ENCODE measurements around the gene PRDM11.
"Not testable (repeated sequence)": the region's sequence is repeated elsewhere in the genome, so short reads cannot be mapped to it uniquely, and the experiment has no call there.

Gene PRDM11

DNA sequence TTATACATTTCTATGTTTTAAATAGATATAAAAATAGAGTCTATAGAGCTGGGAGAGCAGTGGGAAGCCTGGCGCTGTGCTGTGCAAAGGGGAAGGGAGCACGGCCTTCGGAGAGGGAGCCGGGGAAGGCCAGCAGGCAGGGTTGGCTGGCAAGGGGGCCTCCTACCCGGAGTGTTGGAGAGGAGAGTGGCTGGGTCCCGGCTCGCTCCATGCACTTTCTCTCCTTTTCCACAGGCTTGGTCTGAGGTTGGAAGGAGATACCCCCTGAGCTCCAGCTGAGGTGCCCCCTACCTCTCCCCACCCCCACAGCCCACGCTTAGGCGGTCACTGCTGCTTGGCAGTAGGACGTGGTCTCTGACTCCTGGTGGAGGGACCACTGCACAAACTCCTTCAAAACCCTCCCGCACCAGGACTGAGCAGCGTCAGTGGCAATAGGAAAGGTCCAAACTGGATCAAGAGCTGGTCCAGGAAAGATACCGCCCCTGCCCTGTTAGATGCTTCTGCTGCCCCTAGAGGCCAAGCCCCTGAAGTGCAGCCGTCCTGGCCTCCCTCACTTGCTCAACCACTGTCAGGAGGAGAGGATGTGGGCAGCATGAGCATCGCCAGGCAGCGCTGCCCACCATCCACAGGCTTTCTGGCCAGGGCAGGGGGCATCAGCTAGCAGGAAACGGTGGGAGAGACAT, 86.8 kb downstream of the PRDM11 start:
- no peak overlapping the region for H3K4me3 Mint-ChIP-seq
- H3K4me1 Mint-ChIP-seq (ENCODE audit: low read depth) = no peaks in the 10 kb centered on the region
- peaks cover 10% of the 10 kb centered on the region for H3K27me3 Mint-ChIP-seq
- no peaks in the 10 kb centered on the region for H3K9me3 Mint-ChIP-seq (ENCODE audit: low read depth)
- no peak overlapping the region for H3K27ac Mint-ChIP-seq
- H3K36me3 Mint-ChIP-seq = no peaks in the 10 kb centered on the region

DNA sequence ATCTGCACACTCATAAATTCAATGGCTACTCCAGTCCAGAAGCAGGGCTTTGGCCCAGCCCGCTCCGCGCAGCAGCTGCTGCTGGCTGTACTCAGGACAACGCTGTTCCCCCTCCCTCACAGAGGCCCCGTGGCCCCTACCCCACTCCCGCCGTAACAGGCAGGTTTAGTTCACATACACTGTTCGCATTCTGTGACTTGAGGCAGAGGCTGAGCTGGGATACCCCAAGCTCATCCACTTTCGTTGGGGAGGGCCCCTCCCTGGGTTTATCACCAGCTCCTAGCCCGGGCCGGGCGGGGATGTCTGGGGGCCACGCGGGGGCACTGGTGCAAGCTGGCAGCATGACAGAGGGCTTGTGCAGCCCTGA, 87.3 kb downstream of the PRDM11 start:
- Mint-ChIP-seq H3K4me1 (ENCODE audit: low read depth) (no peaks in the 10 kb centered on the region), H3K9me3 (ENCODE audit: low read depth) (no peaks in the 10 kb centered on the region), H3K36me3 (no peaks in the 10 kb centered on the region), H3K27ac (no peak overlapping the region), H3K27me3 (peaks cover 12% of the 10 kb centered on the region), H3K4me3 (no peak overlapping the region)

DNA sequence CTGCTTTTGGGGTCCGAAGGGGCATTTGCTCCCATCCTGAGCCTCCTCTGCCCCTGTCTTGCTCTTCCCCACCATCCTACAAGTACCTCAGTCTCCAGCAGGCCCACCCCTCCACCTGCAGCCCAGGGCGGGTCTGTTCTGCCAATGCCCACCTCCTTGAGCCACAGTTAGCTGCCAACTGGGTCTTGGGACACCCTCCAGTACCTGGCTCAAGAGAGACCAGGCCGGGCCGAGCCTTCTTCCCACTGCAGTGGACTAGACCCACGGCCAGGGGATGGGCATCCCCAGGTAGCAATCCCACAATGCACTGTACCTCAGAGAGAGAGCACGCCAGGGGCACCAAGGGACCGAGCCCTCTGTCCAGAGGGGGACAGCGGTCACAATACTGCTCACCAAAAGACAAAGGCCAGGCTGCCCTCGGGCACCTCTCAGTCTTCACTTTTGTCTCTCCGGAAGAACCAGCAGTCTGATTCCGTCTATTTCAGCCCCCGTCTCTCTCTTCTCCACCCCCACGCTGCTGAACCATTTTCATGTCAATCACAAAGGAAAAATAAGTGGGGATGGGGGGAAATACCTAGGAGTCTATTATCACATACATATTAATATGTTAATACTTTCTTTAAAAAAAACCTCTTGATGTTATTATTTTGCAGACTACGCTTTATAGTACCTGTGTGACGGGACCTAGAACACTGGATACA, 88.0 kb downstream of the PRDM11 start:
- peaks cover under 1% of the 10 kb centered on the region for H3K9me3 Mint-ChIP-seq (ENCODE audit: low read depth)
- peaks cover 15% of the 10 kb centered on the region for H3K27me3 Mint-ChIP-seq
- H3K27ac Mint-ChIP-seq = no peak overlapping the region
- H3K4me1 Mint-ChIP-seq (ENCODE audit: low read depth) = no peaks in the 10 kb centered on the region
- H3K36me3 Mint-ChIP-seq = no peaks in the 10 kb centered on the region
- H3K4me3 Mint-ChIP-seq = no peak overlapping the region

GRCh38 chr11:45237711-45238315, 91.4 kb downstream of the PRDM11 start:
- peaks cover 15% of the 10 kb centered on the region for H3K27me3 Mint-ChIP-seq
- peaks cover 7% of the 10 kb centered on the region for H3K9me3 Mint-ChIP-seq (ENCODE audit: low read depth)
- H3K36me3 Mint-ChIP-seq = no peaks in the 10 kb centered on the region
- no peak overlapping the region for H3K27ac Mint-ChIP-seq
- H3K4me3 Mint-ChIP-seq = no peak overlapping the region
- H3K4me1 Mint-ChIP-seq (ENCODE audit: low read depth) = no peaks in the 10 kb centered on the region

- peaks cover 7% of the 10 kb centered on the region for H3K9me3 Mint-ChIP-seq (ENCODE audit: low read depth)
- no peak overlapping the region for H3K27ac Mint-ChIP-seq
- H3K27me3 Mint-ChIP-seq = peaks cover 15% of the 10 kb centered on the region
- H3K4me3 Mint-ChIP-seq = no peak overlapping the region
- H3K4me1 Mint-ChIP-seq (ENCODE audit: low read depth) = no peaks in the 10 kb centered on the region
- H3K36me3 Mint-ChIP-seq = no peaks in the 10 kb centered on the region
These were observed 92.3 kb downstream of the PRDM11 start for GRCh38 chr11:45238724-45239123.

- H3K4me1 Mint-ChIP-seq (ENCODE audit: low read depth) = no peaks in the 10 kb centered on the region
- H3K36me3 Mint-ChIP-seq = no peaks in the 10 kb centered on the region
- H3K27ac Mint-ChIP-seq = no peak overlapping the region
- H3K27me3 Mint-ChIP-seq = peaks cover 15% of the 10 kb centered on the region
- peaks cover 7% of the 10 kb centered on the region for H3K9me3 Mint-ChIP-seq (ENCODE audit: low read depth)
- no peak overlapping the region for H3K4me3 Mint-ChIP-seq
These were observed 93.3 kb downstream of the PRDM11 start for GRCh38 chr11:45239733-45240132.

- H3K4me1 Mint-ChIP-seq (ENCODE audit: low read depth) = no peaks in the 10 kb centered on the region
- no peaks in the 10 kb centered on the region for H3K36me3 Mint-ChIP-seq
- no peak overlapping the region for H3K4me3 Mint-ChIP-seq
- peaks cover 7% of the 10 kb centered on the region for H3K9me3 Mint-ChIP-seq (ENCODE audit: low read depth)
- H3K27me3 Mint-ChIP-seq = peaks cover 3% of the 10 kb centered on the region
- no peak overlapping the region for H3K27ac Mint-ChIP-seq
These were observed 97.5 kb downstream of the PRDM11 start for GRCh38 chr11:45243967-45244366.

DNA sequence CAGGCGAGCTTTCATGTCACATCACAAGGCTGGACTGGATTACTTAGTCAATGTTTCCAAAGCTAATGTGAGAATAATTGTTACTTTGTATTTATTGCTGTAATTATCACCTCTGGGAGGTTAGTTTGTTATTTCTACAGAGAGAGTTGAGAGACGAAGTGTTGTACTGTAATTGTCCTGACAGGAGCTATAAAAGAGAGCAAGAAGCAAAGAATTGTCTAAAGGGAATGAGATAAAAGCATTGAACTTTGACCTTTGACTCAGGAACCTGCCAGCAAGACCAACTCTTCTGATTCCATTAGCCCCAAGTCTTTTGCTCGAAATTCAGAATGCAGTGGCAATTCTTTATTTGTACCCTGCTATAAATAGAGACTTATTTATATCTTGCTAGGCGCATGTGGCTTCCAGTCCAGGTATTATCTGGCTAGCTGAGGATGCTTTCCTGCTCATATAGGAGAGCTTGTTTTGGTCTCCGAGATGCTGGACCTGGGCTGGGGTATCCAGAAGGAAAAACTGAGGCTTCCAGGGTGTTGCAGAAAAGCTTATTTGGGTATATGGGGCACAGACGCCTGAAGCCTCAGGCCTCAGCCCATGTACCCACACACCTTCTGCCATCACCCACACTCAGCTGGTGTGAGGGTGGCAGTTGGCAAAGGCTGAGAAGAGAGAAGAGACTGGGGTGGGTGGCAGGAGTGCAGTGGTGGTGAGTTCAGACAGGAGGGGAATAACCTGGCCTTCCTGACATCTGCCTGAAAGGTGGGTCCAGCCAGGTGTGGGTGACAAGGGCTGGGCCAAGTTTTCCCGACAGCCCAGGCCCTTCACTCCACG, 99.0 kb downstream of the PRDM11 start:
- H3K9me3 Mint-ChIP-seq (ENCODE audit: low read depth) = no peaks in the 10 kb centered on the region
- no peak overlapping the region for H3K27ac Mint-ChIP-seq
- peaks cover 8% of the 10 kb centered on the region for H3K27me3 Mint-ChIP-seq
- no peaks in the 10 kb centered on the region for H3K36me3 Mint-ChIP-seq
- H3K4me3 Mint-ChIP-seq = no peak overlapping the region
- H3K4me1 Mint-ChIP-seq (ENCODE audit: low read depth) = no peaks in the 10 kb centered on the region

DNA sequence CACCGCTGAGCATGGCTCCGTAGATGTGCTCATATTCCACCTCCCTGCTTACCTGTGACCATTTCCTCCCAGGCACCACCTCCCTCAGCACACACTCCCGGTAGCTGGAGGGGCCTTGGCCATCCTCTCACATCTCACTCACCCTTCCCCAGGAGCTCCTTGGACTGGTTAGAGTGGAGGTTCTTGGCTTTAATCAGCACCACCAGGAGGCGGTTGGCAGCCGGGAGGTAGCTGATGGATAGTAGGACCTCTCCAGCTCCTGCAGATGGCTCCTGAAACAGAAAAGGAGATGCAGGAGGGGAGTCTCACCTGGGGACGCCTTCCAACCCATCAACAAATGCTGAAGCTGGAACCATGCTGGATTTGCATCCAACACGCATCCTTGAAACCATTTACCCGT, 99.8 kb downstream of the PRDM11 start:
- H3K27ac Mint-ChIP-seq = no peak overlapping the region
- peaks cover 8% of the 10 kb centered on the region for H3K27me3 Mint-ChIP-seq
- H3K9me3 Mint-ChIP-seq (ENCODE audit: low read depth) = no peaks in the 10 kb centered on the region
- no peak overlapping the region for H3K4me3 Mint-ChIP-seq
- no peaks in the 10 kb centered on the region for H3K4me1 Mint-ChIP-seq (ENCODE audit: low read depth)
- no peaks in the 10 kb centered on the region for H3K36me3 Mint-ChIP-seq

DNA sequence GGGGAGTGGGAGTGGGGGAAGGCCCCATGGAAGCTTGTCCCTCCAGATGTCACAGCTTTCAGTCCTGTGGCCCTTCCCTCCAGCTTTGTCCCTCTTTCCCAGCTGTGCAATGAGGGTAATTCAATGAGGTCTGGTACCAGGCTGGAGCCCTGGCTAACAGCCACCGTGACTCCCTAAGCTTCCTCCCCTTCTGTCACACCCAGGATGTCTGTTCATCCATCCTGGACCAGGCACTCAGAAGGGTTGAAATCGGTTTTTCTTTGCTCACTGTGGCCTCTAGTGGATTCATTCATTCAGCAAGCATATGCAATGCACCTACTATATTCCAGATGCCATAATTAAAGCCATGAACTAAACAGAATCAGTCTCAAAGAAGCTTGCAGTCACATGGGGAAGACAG, 101.0 kb downstream of the PRDM11 start:
- no peaks in the 10 kb centered on the region for H3K36me3 Mint-ChIP-seq
- H3K27ac Mint-ChIP-seq = no peak overlapping the region
- H3K9me3 Mint-ChIP-seq (ENCODE audit: low read depth) = no peaks in the 10 kb centered on the region
- no peaks in the 10 kb centered on the region for H3K4me1 Mint-ChIP-seq (ENCODE audit: low read depth)
- H3K27me3 Mint-ChIP-seq = peaks cover 8% of the 10 kb centered on the region
- H3K4me3 Mint-ChIP-seq = no peak overlapping the region

GRCh38 chr11:45248501-45249011, 102.1 kb downstream of the PRDM11 start:
- Mint-ChIP-seq H3K4me1 (ENCODE audit: low read depth) (no peaks in the 10 kb centered on the region), H3K27me3 (peaks cover 8% of the 10 kb centered on the region), H3K9me3 (ENCODE audit: low read depth) (no peaks in the 10 kb centered on the region)

GRCh38 chr11:45249372-45249771, 102.9 kb downstream of the PRDM11 start:
- H3K4me1 Mint-ChIP-seq (ENCODE audit: low read depth); H3K27me3 Mint-ChIP-seq; H3K4me3 Mint-ChIP-seq; H3K36me3 Mint-ChIP-seq; H3K27ac Mint-ChIP-seq; H3K9me3 Mint-ChIP-seq (ENCODE audit: low read depth): not testable (repeated sequence)

More at GRCh38 chr11:45248501-45249011, 102.1 kb downstream of the PRDM11 start:
- Mint-ChIP-seq H3K27ac (no peak overlapping the region), H3K36me3 (no peaks in the 10 kb centered on the region), H3K4me3 (no peak overlapping the region)

DNA sequence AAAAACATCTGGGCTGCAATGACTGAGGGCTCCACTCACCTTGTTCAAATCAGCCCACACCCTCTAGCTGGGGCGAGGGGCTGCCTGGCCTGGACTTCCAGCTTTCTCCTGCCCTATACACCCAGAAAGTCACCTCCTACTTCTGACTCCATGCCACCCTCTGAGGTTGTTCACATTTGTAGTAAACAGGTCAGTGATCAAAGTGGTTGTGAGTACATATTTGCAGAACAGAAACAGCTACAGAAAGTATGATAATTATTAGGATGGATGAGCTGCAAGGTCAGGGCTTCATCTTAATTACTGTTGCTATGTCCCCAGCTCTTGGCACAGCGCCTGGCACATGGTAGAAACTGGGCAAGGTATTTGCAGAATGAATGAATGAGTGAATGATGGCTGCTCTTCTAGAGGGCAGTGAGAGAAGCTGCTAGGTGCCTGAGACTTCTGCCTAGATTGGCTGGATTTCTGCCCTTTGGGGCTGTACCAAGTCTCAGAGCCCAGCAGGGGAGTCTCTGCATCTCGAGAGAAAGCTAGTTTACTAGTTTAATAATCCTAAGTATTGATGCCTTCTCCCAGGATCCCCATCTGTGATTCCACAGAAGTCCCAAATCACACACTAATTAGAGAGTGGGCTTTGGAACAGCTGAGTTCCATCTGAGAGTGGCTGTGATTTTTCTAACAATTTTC, 103.7 kb downstream of the PRDM11 start:
- Mint-ChIP-seq H3K4me3 (no peak overlapping the region), H3K27ac (no peak overlapping the region)

GRCh38 chr11:45252134-45252856, 105.9 kb downstream of the PRDM11 start:
- no peaks in the 10 kb centered on the region for H3K4me1 Mint-ChIP-seq (ENCODE audit: low read depth)
- no peaks in the 10 kb centered on the region for H3K9me3 Mint-ChIP-seq (ENCODE audit: low read depth)
- no peaks in the 10 kb centered on the region for H3K36me3 Mint-ChIP-seq
- no peak overlapping the region for H3K27ac Mint-ChIP-seq
- no peak overlapping the region for H3K4me3 Mint-ChIP-seq
- peaks cover 15% of the 10 kb centered on the region for H3K27me3 Mint-ChIP-seq

More for the DNA sequence above, 103.7 kb downstream of the PRDM11 start:
- Mint-ChIP-seq H3K27me3 (peaks cover 8% of the 10 kb centered on the region), H3K9me3 (ENCODE audit: low read depth) (no peaks in the 10 kb centered on the region), H3K4me1 (ENCODE audit: low read depth) (no peaks in the 10 kb centered on the region), H3K36me3 (no peaks in the 10 kb centered on the region)

Data from activated naive CD8-positive, alpha-beta T cell (primary cell).